Measurements from ENCODE around the gene USH1C.

The USH1C gene

DNA sequence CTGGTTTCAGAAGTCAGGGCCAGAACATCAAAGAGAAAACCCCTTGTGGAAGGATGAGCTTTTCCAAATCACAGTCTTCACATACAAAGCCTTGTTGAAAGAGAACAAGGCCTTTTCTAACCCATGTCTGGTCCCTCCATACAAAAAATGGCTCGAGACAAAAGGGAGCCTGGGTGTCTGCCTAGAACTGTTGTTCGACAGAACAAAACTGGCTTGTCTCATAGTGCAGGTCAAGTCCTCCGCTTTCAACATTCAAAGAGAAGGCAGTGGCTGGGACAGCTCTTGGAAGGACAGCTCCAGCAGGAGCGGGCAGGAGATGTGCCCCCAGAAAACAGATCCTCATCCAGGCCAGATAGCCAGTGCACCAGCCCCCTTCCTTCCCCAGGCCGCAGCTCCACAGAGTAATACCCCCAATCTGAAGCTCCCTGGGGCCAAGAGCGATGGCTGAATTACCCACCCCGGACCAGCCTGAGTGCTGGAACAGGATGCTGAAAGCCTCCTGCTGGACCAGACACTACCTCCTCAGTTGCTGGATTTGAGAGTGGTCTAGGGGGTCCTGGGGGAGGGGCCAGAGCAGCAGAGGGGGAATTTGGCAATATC is 27.6 kb downstream of the USH1C start:
- no peak for DNase-seq (ENCODE audit: low read depth)
- TF ChIP-seq, protein P1, sequence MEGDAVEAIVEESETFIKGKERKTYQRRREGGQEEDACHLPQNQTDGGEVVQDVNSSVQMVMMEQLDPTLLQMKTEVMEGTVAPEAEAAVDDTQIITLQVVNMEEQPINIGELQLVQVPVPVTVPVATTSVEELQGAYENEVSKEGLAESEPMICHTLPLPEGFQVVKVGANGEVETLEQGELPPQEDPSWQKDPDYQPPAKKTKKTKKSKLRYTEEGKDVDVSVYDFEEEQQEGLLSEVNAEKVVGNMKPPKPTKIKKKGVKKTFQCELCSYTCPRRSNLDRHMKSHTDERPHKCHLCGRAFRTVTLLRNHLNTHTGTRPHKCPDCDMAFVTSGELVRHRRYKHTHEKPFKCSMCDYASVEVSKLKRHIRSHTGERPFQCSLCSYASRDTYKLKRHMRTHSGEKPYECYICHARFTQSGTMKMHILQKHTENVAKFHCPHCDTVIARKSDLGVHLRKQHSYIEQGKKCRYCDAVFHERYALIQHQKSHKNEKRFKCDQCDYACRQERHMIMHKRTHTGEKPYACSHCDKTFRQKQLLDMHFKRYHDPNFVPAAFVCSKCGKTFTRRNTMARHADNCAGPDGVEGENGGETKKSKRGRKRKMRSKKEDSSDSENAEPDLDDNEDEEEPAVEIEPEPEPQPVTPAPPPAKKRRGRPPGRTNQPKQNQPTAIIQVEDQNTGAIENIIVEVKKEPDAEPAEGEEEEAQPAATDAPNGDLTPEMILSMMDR (IDR thresholded peaks at IDR 0.05; ENCODE audit: insufficient read depth, low read depth, low read length, missing control alignments) = no peak

DNA sequence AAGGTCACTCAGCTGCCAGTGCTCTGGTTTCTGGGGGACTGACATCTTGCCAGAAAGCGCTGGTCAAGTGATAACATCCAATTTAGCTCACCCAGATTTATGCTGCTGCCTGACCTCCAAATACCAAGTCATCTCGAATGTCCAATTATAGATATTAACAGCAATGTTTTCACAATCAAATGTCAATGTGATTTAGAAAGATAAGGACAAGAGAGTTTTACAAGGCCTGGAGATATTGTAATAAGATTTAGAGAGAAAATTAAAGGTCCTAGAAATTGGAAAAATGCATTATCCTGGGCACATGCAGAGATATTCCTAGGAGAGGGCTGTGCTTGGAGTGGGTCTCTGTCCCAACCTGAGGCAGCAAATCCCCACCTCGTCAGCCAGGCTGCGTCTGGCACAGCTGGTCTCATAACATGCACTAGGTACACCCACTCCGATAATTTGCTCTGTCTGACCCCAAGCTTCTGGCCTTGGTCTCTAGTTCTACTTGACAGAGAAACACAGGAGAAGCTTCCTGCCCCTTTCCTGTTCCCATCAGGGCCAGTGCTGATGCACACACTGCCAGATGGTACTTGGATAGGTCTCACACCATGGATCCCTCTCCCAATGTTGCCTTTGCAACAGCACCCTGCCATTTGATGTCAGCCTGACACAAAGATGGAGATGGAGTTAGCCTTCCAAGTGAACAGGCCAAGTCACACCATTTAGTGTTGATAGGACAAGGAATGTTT is 28.6 kb downstream of the USH1C start:
- TF ChIP-seq, protein P1 (IDR thresholded peaks at IDR 0.05; ENCODE audit: insufficient read depth, low read depth, low read length, missing control alignments) = no peak
- no peak for DNase-seq (ENCODE audit: low read depth)
- no peak overlapping the region for H3K4me3 ChIP-seq (ENCODE audit: low read depth, low read length)

More for the DNA sequence above, 27.6 kb downstream of the USH1C start:
- no peak overlapping the region for H3K4me3 ChIP-seq (ENCODE audit: low read depth, low read length)

DNA sequence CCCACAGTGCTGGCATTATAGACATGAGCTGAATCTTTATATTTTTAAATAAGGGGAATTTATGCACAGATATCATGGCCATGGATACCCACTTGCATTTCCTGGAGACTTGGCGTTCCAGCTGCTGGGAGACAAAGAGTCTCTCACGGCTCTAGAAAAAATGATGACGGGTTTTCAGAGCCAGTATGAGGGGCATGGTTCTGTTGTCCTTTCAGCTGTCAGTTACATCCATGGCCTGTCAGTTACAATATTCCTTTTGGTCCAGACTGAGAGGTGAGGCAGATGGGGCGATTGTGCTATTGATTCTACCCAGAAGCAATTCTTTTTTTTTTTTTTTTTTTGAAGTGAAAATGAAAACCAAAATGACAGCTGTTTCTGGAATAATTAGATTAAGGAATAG is 29.7 kb downstream of the USH1C start:
- no peak overlapping the region for H3K4me3 ChIP-seq (ENCODE audit: low read depth, low read length)
- DNase-seq (ENCODE audit: low read depth) = no peak
- TF ChIP-seq, protein P1 (IDR thresholded peaks at IDR 0.05; ENCODE audit: insufficient read depth, low read depth, low read length, missing control alignments) = no peak

DNA sequence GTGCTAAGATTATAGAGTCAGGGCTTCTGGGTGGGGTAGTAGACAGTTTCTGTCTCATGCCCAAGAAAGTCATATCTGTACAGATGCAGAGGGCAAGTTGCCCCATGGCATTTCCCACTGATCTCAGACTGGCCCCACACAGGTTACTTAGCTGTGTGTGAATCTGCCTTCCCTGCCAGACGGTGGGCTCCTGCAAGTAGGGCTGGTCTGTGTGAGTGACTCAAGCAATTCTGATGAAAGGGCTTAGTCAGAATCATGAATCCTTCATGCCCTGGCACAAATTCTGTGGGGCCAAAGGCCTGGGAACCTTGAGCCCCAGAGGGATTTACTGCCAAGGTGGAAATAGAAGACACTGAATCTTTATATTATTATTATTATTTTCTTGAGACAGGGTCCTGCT is 30.4 kb downstream of the USH1C start:
- DNase-seq (ENCODE audit: low read depth) = no peak
- TF ChIP-seq, protein P1 (IDR thresholded peaks at IDR 0.05; ENCODE audit: insufficient read depth, low read depth, low read length, missing control alignments) = no peak
- H3K4me3 ChIP-seq (ENCODE audit: low read depth, low read length) = no peak overlapping the region

DNA sequence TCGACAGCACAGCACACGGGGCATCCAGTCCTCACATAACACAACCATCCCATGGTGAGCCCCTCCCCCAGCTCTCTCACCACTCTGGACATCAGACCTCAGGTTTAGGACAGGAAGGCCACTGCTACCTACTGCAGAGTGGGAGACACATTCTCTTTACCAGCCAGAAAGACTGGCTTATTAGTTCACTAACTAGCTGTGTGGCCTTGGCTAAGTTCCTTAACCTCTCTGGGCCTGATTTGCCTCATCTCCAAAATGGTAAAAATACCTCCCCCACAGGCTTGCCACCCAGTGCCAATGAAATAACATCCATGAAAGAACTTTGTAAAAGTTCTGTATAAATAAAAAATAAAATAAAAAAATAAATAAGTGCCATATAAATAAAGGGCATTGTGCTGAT is 32.1 kb downstream of the USH1C start:
- H3K4me3 ChIP-seq (ENCODE audit: low read depth, low read length) = no peak overlapping the region
- DNase-seq (ENCODE audit: low read depth) = no peak
- TF ChIP-seq, protein P1 (IDR thresholded peaks at IDR 0.05; ENCODE audit: insufficient read depth, low read depth, low read length, missing control alignments) = no peak

DNA sequence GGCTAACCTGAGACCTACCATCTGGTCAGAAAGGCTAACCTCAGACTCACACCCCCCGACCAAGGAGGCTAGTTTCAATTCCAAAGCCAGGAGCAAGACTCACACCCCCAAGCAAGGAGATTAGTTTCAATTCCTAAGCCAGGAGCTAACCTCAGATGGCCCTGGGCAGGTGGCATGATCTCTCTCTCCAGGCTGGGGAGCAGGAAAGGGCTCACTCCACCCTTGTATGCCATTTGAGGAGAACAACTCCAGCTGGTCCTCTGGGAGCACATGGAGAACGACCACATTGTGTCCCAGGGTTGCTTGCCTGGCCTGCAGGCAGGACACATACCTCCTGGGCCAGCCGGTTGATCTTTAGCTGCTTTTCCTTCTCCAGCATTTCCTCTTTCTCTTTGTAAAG is 32.6 kb downstream of the USH1C start:
- DNase-seq (ENCODE audit: low read depth) = no peak
- TF ChIP-seq, protein P1 (IDR thresholded peaks at IDR 0.05; ENCODE audit: insufficient read depth, low read depth, low read length, missing control alignments) = no peak
- no peak overlapping the region for H3K4me3 ChIP-seq (ENCODE audit: low read depth, low read length)

Data from GM12865 (cell line).